ENCODE data around the gene ZG16B.

ZG16B gene

DNA sequence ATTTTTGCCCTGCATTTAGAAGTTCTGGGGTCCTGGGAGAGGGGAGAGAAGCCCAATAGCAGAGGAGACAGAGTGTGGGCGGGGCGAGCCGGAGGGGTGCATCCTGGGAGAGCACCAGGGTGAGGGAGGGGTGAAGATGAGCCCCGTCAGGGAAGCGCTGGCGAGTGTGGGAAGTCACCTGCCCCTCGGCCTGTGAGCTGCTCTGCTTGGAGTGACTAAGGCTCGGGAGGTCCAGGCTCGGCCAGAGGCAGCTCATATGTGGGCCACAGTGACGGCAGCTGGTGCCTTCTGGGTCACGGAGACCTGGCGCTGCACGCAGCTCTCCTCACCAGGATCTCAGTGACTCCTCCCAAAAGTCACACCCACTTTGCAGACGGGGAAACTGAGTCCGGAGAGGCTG is 1.1 kb downstream of the ZG16B start:
- in situ Hi-C loops (cut with HindIII; ENCODE audit: low pct_unique_long_range_greater_than_20kb, low sequenced_read_pairs) = no loop called here
- TF ChIP-seq JUND (IDR thresholded peaks at IDR 0.05; ENCODE audit: low read depth) = no peak
- no peak for DNase-seq (ENCODE audit: low read depth in 1 of 2, low spot score in 1 of 2)

DNA sequence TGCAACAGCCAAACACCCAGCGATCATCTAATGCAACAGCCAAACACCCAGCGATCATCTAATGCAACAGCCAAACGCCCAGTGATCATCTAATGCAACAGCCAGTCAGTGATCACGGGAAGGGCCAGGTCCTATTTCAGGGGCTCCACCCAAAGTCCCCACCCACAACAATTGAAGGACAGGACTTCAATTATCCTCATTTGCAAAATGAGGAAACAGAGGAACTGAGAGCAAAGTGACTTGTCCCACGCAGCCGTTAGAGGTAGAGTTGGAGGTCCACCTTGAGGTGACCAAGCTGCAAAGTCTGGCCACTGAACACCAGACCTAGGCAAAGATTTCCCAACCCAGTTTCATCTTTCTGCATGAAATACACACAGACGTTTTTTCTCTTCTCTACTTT is 3.7 kb downstream of the ZG16B start:
- TF ChIP-seq JUND (IDR thresholded peaks at IDR 0.05; ENCODE audit: low read depth) = no peak
- DNase-seq (ENCODE audit: low read depth in 1 of 2, low spot score in 1 of 2) = no peak
- in situ Hi-C loops (cut with HindIII; ENCODE audit: low pct_unique_long_range_greater_than_20kb, low sequenced_read_pairs) = no loop called here

DNA sequence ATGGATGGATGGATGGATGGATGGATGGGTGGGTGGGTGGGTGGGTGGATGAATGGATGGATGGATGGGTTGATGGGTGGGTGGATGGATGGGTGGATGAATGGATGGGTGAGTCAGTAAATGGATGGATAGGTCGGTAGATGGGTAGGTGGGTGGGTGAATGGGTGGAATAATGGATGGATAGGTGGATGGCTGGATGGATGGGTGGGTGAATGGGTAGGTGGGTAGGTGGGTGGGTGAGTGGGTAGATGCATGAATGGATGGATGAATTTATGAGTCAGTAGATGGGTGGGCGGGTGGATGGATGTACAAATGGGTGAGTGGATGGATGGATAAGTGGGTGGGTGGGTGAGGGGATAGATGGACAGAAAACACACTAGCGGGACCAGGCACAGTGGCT is 4.9 kb downstream of the ZG16B start:
- no peak for TF ChIP-seq JUND (IDR thresholded peaks at IDR 0.05; ENCODE audit: low read depth)
- in situ Hi-C loops (cut with HindIII; ENCODE audit: low pct_unique_long_range_greater_than_20kb, low sequenced_read_pairs) = no loop called here
- DNase-seq (ENCODE audit: low read depth in 1 of 2, low spot score in 1 of 2) = no peak

DNA sequence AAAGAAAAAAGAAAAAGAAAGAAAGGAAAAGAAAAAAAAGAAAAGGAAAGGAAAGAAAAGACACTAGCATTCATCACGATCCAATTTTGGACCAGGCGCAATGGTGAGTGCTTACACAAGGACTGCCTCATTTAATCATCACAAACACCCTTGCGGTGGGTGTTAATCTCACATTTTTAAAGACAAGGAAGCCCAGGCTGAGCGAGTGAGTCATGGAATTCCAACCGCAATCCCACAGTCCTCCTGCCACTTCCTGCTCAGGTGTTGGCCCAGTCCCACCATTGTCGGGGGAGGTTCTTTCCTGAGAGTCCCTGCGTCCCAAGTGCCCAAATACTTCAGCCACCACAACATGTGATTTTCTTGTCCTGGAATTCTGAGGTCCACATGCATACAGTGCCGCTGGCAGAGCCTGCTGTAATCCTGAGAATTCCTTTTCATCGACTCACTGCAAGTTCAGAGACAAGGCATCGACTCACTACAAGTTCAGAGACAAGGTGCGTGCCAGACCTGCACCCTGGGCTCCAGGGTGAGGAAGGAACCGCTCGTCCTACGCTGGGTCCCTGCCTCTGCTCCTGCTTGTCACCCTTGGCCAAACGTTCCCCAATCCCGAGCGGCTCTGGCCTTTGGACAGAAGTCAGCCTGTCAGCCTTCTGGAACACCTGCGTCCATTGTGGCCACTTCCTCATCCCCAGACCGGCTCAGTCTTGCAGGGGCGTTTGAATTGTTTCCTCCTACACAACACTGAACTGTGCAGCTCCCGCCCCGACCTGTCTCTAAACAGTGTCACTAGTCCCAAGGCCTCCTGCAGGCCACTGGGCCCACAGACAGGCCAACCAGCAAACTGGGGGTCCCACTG is 5.8 kb downstream of the ZG16B start:
- in situ Hi-C loops (cut with HindIII; ENCODE audit: low pct_unique_long_range_greater_than_20kb, low sequenced_read_pairs) = no loop called here
- peak; percentile 65 to 96 for DNase-seq (ENCODE audit: low read depth in 1 of 2, low spot score in 1 of 2)
- no peak; the same call in 1 of the 2 replicates for TF ChIP-seq JUND (IDR thresholded peaks at IDR 0.05; ENCODE audit: low read depth)

DNA sequence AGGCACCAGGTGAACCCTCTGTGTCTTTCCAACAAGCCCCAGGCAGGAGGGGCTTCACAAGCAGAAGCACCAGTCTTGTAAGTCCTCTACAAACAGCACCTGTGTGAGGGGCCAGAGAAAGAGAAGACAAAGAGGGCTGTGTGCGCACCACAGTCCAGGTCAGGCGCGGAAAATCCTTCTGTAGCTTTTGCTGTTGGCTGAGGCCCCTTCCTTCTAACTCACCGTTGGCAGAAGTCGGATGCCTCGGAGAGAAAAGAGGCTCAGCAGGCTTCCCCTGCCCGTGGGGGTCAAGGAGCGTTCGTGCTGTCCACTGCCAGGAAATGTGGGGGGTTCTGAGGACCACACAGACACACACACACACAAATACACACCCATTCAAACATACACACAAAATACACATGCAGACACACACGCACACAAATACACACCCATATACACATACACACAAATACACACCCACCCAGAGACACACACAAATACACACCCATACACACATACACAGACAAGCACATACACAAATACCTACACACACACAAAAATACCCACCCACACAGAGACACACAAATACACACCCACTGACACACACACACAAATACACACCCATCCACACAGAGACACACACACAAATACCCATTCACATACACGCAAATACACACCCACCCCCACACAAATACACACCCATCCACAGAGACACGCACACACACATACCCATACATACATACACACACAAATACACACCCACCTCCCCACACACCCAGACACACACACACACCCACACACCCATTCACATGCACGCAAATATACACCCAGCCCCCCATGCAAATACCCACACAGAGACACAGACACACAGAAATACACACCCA is 6.8 kb downstream of the ZG16B start:
- no peak for TF ChIP-seq JUND (IDR thresholded peaks at IDR 0.05; ENCODE audit: low read depth)
- in situ Hi-C loops (cut with HindIII; ENCODE audit: low pct_unique_long_range_greater_than_20kb, low sequenced_read_pairs) = no loop called here
- DNase-seq (ENCODE audit: low read depth in 1 of 2, low spot score in 1 of 2) = no peak

DNA sequence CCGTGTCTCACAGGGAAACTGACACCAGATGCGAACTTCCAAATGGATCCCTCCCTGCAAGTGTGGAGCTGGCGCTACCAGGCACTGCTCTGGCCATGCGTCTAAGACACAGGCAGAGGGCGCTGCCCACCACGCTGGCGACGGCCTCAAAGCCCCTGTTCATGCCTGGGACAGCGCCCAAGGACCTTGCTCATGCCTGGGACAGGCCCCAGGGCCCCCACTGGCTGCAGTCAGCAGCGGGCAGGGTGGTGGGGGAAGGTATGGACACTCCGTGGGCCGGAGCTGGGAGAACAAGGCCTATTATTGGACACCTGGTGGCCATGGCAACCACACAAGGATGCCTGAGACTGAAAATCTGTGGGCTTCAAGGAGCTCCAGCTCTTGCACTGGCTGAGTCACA is 8.8 kb downstream of the ZG16B start:
- no peak for TF ChIP-seq JUND (IDR thresholded peaks at IDR 0.05; ENCODE audit: low read depth)
- DNase-seq (ENCODE audit: low read depth in 1 of 2, low spot score in 1 of 2) = peak; percentile 83
- in situ Hi-C loops (cut with HindIII; ENCODE audit: low pct_unique_long_range_greater_than_20kb, low sequenced_read_pairs) = no loop called here

DNA sequence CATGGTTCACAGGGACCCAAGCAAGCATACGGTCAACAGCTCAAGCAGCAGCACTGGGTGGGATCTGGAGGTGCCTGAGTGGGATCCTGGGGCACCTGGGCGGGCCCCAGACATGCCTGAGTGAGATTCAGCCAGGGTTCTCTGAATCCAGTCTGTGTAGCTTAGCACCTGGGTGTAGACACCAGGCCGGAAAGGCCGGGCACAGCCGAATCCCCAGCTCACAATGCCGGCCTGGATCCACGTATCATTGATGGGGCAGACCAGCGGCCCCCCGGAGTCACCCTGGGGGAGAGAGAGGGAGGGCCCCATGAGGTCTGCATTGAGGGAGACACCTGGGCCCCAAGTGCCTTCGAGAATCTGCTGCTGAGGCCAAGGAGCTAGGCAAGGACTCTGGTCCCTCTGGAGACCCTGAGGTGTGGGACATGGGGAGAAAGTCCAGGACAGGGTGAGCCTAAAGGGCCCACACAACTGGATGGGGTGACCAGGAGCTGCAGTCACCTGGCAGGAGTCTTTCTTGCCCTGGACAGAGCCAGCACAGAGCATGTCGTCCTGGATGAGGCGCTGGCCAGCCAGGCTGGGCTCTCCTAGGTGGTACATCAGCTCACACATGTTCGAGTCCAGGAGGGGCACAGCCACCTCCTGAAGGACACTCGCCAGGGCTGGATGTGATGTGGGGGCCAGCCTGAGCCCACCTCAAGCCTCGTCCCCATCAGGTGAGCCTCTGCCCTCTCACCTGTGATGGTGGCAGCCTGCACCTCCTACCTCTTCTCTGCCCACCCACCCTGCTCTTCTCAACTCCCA is 9.7 kb downstream of the ZG16B start:
- no peak for DNase-seq (ENCODE audit: low read depth in 1 of 2, low spot score in 1 of 2)
- TF ChIP-seq JUND (IDR thresholded peaks at IDR 0.05; ENCODE audit: low read depth) = no peak
- in situ Hi-C loops (cut with HindIII; ENCODE audit: low pct_unique_long_range_greater_than_20kb, low sequenced_read_pairs) = no loop called here

DNA sequence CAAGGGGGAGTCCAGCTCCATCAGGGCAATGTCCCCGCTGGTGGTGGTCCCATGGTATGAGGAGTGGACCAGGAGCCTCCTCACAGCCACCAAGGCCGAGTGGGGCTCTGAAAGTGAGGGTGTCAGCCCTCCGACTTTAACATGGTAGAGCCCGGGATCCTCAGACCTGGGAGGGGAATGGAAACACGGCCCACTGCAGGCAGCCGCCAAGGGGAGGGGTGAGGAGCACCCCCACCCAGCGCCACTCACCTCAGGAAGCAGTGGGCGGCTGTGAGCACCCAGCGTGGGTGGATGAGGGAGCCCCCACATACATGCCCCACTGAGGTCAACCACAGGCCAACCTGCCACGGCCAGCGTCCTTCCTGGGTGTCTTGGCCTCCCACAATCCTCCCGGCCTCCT is 10.8 kb downstream of the ZG16B start:
- no peak for DNase-seq (ENCODE audit: low read depth in 1 of 2, low spot score in 1 of 2)
- no peak for TF ChIP-seq JUND (IDR thresholded peaks at IDR 0.05; ENCODE audit: low read depth)
- in situ Hi-C loops (cut with HindIII; ENCODE audit: low pct_unique_long_range_greater_than_20kb, low sequenced_read_pairs) = no loop called here

DNA sequence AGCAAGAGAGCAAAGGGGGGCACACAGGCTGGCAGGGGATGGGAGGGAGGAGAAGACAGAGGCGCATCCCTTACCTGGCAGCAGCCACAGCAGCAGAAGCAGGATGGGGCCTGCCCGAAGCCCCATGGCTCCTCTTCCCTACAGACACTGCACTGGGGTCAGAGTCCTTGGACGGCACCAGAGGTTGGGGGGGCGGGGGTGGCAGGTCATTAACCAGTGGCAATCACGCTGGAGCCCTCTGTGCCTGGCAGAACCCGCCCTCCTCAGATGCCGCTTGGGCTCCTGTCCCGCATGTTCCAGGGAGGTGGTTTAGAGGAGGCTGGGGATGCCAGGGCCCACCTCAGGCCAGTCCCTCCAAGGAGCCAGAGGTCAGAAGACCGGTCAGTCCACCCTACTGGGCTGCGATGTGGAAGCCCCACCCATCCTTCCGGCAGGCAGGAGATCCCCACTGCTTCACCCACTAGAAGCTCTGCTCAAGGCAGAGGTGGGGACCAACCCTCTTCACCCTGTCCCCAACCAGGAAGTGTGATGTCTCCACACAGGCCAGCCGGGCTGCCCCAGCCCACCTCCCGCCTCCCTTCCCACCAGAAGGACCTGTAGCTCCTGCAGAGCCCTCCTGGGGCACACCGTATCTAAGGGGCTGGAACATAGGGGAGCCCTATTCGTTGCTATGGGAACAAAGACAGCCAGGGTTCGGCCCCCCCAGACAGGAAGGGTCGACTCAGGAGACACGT is 11.7 kb downstream of the ZG16B start:
- in situ Hi-C loops (cut with HindIII; ENCODE audit: low pct_unique_long_range_greater_than_20kb, low sequenced_read_pairs) = no loop called here
- no peak for TF ChIP-seq JUND (IDR thresholded peaks at IDR 0.05; ENCODE audit: low read depth)
- no peak for DNase-seq (ENCODE audit: low read depth in 1 of 2, low spot score in 1 of 2)

DNA sequence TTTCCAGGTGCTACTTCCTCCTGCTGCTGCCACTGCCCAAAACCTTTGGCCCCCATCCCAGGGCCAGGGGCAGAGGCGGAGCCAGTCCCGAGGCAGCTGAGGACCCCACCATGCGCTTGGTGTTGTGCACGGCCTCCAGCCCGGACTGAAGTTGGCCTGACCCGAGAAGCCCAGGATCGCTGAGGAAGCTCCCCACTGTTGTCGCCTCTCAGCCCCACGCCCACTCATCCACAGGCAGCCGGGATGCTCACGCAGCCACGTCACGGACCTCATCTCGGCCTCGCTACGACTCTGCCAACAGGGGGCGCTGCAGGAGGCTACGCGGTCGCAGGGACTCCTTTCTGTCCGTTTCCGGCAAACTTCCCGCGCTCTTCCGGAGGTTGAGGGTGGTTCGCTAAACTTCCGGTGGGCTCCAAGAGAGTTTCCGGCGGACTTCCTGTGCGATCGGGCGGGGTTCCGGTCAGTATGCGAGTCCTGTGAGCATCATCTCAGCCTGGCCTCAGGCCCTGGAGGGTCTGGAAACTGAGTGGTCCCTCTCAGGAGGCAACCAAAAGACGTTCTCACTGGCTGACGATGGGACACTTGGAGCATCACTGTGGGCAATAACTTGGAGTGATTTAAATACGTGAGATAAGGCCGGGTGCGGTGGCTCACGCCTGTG is 12.4 kb downstream of the ZG16B start:
- no peak for DNase-seq (ENCODE audit: low read depth in 1 of 2, low spot score in 1 of 2)
- no peak for TF ChIP-seq JUND (IDR thresholded peaks at IDR 0.05; ENCODE audit: low read depth)
- in situ Hi-C loops (cut with HindIII; ENCODE audit: low pct_unique_long_range_greater_than_20kb, low sequenced_read_pairs) = no loop called here

DNA sequence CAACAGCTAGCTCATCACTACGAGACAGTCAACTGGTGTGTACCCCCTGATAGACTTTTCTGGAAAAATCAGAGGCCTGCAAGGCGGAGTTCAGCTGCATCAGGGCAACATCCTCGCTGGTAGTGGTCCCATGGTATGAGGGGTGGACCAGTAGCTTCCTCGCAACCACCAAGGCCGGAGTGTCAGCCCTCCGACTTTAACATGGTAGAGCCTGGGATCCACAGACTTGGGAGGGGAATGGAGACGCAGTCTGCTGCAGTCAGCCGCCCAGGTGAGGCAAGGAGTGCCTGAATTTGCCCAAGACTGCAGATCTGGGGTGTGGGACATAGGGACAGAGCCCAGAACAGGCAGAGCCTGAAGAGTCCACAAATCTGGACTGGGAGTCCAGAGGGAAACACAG is 13.4 kb downstream of the ZG16B start:
- TF ChIP-seq JUND (IDR thresholded peaks at IDR 0.05; ENCODE audit: low read depth) = no peak
- DNase-seq (ENCODE audit: low read depth in 1 of 2, low spot score in 1 of 2) = no peak
- in situ Hi-C loops (cut with HindIII; ENCODE audit: low pct_unique_long_range_greater_than_20kb, low sequenced_read_pairs) = no loop called here

Data from T47D (cell line).